ENCODE measurements around the gene TAF15.

DNA sequence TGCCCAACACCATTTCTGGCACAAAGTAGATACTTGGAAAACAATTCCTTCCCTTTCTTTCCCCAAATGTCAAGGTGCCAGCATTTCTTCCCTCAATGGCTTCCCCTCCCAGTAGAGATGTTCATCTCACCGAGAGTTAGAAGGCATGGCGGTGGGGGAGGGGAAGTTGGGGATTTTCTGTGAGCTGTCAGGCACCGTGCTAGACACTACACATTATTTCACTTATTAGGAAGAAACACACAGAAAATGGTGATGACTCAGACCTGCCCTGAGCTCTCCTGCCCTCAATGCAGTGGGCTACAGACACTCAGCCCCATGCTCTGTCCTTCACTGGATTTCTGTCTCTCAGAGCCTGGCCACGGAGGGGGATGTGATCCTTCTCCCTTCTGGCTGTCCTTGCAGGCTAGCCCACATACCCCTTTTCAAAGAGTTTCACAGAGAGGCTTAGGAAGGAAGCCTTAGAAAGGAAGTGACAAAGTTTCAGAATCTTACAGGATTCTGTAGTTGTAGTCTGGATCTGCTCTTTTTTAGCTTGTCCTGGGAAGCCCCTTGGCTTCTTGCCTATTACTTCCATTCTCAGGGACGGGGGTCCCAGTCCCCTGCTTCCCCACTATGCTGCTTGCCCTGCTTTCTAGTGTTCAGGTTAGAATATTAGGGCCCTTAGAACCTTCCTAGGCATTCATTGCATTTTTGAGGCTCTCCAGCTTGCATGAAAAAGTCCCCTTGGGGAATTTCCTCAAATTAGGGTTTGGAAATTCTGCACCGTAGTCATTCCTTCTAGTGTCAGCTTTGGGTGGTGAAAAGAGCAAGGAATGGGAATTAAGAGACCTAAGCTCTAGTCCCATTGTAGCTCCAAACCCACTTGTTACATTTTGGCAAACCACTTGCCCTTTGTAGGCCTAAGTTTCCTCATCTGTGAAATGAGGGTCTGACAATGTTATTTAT lies 83.1 kb downstream of the TAF15 start:
- TF ChIP-seq, protein P1, sequence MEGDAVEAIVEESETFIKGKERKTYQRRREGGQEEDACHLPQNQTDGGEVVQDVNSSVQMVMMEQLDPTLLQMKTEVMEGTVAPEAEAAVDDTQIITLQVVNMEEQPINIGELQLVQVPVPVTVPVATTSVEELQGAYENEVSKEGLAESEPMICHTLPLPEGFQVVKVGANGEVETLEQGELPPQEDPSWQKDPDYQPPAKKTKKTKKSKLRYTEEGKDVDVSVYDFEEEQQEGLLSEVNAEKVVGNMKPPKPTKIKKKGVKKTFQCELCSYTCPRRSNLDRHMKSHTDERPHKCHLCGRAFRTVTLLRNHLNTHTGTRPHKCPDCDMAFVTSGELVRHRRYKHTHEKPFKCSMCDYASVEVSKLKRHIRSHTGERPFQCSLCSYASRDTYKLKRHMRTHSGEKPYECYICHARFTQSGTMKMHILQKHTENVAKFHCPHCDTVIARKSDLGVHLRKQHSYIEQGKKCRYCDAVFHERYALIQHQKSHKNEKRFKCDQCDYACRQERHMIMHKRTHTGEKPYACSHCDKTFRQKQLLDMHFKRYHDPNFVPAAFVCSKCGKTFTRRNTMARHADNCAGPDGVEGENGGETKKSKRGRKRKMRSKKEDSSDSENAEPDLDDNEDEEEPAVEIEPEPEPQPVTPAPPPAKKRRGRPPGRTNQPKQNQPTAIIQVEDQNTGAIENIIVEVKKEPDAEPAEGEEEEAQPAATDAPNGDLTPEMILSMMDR (IDR thresholded peaks at IDR 0.05): no peak
- TF ChIP-seq POLR2A (IDR thresholded peaks at IDR 0.05; ENCODE audit: low read depth): no peak
- TF ChIP-seq POLR2AphosphoS5 (IDR thresholded peaks at IDR 0.05): no peak

Data from esophagus muscularis mucosa (tissue), 3 donors.